Spinal cord (tissue), 10 donors: ENCODE results near the gene NKAIN4. TPM values are rescaled to one million over a fixed set of nuclear protein-coding genes. Genes with fewer than 3 reads are reported as not detected.
A peak's percentile ranks its signal among the peaks of the same experiment; 100 is the strongest.

Experiments used
- DNase-seq, 6 donors: peaks; one replicate each; pipeline versions ENCODE4 v3.0.0 to v3.0.0-alpha.2; 2013 to 2015; ENCODE audit warnings: low spot score in 6 of 6, low read depth in 4 of 6
- H3K27ac ChIP-seq: one replicate; pipeline ENCODE4 v1.5.1; 2013; ENCODE audit warnings: low read depth, low read length, control low read depth
- H3K27me3 ChIP-seq: one replicate; pipeline ENCODE4 v1.6.1; 2013; ENCODE audit warnings: low read length; ENCODE audit not compliant: control insufficient read depth, insufficient read depth
- H3K36me3 ChIP-seq: one replicate; pipeline ENCODE4 v1.6.1; 2013; ENCODE audit warnings: low read length; ENCODE audit not compliant: control insufficient read depth, insufficient read depth
- H3K4me1 ChIP-seq: one replicate; pipeline ENCODE4 v1.6.1; 2013; ENCODE audit warnings: low read length; ENCODE audit not compliant: control insufficient read depth, insufficient read depth
- H3K4me3 ChIP-seq: one replicate; pipeline ENCODE4 v1.5.1; 2013; ENCODE audit warnings: low read depth, low read length, control low read depth
- H3K9me3 ChIP-seq: one replicate; pipeline ENCODE4 v1.6.1; 2013; ENCODE audit warnings: low read length; ENCODE audit not compliant: control insufficient read depth, insufficient read depth
- WGBS: methylation state at CpG from one replicate; pipeline ENCODE4 v1.1.5; 2013; ENCODE audit warnings: missing lambda C conversion rate; ENCODE audit not compliant: insufficient coverage; 5-methylcytosine and 5-hydroxymethylcytosine counted together
- polyA plus RNA-seq, 2 donors: library from polyadenylated mRNA; unstranded; fragments of 120-200 nt; gene quantifications; one replicate each; pipeline ENCODE4 v1.2.1, GENCODE V29; 2013; ENCODE audit not compliant: insufficient read length in 2 of 2
- small RNA-seq: library from RNA; depleted of rRNA; stranded (forward); fragments of <200 nt; gene quantifications from one replicate; pipeline ENCODE3, GENCODE V24; 2014; ENCODE audit warnings: low replicate concordance
- total RNA-seq, 2 donors: library from RNA; depleted of rRNA in 1 of 2; stranded (reverse); fragments of 120-200 nt in 1 of 2; fragments of >200 nt in 1 of 2; gene quantifications; one replicate each; pipeline versions ENCODE4 v1.2.3 to v1.2.4, GENCODE V29; 2013 to 2014
- donor health status: healthy.

NKAIN4 gene
- total and polyA plus RNA-seq, 4 donors = 38.7 to 153 (median 83.8) TPM

DNA sequence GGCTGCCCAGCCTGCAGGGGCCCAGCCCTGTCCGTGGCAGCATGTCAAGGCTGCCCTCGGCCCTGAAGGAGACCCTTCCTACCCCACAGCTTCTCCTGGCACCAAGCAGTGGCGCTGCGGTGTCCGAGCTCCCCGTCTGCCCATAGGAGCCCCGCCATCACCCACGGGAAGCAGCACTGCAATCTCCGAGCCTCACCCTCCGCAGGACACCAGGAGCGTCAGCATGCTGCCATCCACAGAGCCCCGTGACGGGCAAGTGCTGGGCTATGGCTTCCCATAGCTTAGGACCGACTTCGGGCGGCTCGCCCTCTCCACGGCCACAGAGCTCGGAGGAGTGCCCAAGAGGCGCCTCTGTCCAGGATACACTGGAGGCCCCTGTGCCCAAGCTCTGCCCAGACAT, 63.4 kb downstream of the NKAIN4 start:
- no peaks in the 10 kb centered on the region for H3K9me3 ChIP-seq
- H3K27me3 ChIP-seq = no peaks in the 10 kb centered on the region
- no peak overlapping the region for H3K4me3 ChIP-seq
- H3K36me3 ChIP-seq = peaks cover 36% of the 10 kb centered on the region
- WGBS = 85% methylated on average over 20 of the region's 20 CpGs
- H3K4me1 ChIP-seq = peaks cover 3% of the 10 kb centered on the region
- no peak for DNase-seq
- H3K27ac ChIP-seq = no peak overlapping the region

Small RNA genes lying within 50 kb of the gene (small RNA-seq; reads per million reads assigned to genes)
- gene MIR3196 (not detected), gene MIR4326 (3.4 reads per million, percentile 93 among the genes with 10 or more reads in this experiment)

Other genes with a start within 250 kb of the NKAIN4 start
- not detected for gene BHLHE23, start 247.5 kb downstream of the NKAIN4 start, total RNA-seq
- not detected for gene BHLHE23, start 247.5 kb downstream of the NKAIN4 start, polyA plus RNA-seq
- 10 to 100 TPM; 20.9 to 24.5 TPM for gene YTHDF1, start 38.3 kb downstream of the NKAIN4 start, total RNA-seq
- 10 to 100 TPM; 44.0 to 45.9 TPM for gene YTHDF1, start 38.3 kb downstream of the NKAIN4 start, polyA plus RNA-seq
- 1 to 10 TPM; 1.4 to 1.6 TPM for gene BIRC7, start 18.6 kb downstream of the NKAIN4 start, total RNA-seq
- under 1 TPM; 0.29 to 0.69 TPM for gene BIRC7, start 18.6 kb downstream of the NKAIN4 start, polyA plus RNA-seq
- gene ARFGAP1, start 18.4 kb upstream of the NKAIN4 start, total RNA-seq = 10 to 100 TPM; 35.3 to 68.9 TPM
- gene ARFGAP1, start 18.4 kb upstream of the NKAIN4 start, polyA plus RNA-seq = 100 to 1,000 TPM in 1 of 2 donors, 10 to 100 TPM in 1; 97.7 to 116 TPM
- gene COL20A1, start 38.7 kb upstream of the NKAIN4 start, total RNA-seq = 10 to 100 TPM; 10.3 to 14.4 TPM
- 10 to 100 TPM; 50.0 to 50.9 TPM for gene COL20A1, start 38.7 kb upstream of the NKAIN4 start, polyA plus RNA-seq
- 10 to 100 TPM in 1 of 2 donors, 1 to 10 TPM in 1; 5.5 to 13.0 TPM for gene CHRNA4, start 106.9 kb upstream of the NKAIN4 start, total RNA-seq
- gene CHRNA4, start 106.9 kb upstream of the NKAIN4 start, polyA plus RNA-seq = 10 to 100 TPM; 54.0 to 64.2 TPM
- gene KCNQ2, start 218.2 kb upstream of the NKAIN4 start, total RNA-seq = 10 to 100 TPM; 30.7 to 66.5 TPM
- gene KCNQ2, start 218.2 kb upstream of the NKAIN4 start, polyA plus RNA-seq = 100 to 1,000 TPM; 140 to 155 TPM
- 100 to 1,000 TPM in 1 of 2 donors, 10 to 100 TPM in 1; 79.9 to 188 TPM for gene EEF1A2, start 244.6 kb upstream of the NKAIN4 start, total RNA-seq
- gene EEF1A2, start 244.6 kb upstream of the NKAIN4 start, polyA plus RNA-seq = 100 to 1,000 TPM; 674 to 690 TPM